GM15510 (cell line): ENCODE measurements around the gene MATCAP1.

Experiments used
- POLR2A ChIP-seq: IDR thresholded peaks from 3 replicates; pipeline ENCODE4 v1.6.1; 2011; ENCODE audit warnings: borderline replicate concordance; ENCODE audit not compliant: insufficient read length; ENCODE audit errors: extremely low read depth

MATCAP1 gene

DNA sequence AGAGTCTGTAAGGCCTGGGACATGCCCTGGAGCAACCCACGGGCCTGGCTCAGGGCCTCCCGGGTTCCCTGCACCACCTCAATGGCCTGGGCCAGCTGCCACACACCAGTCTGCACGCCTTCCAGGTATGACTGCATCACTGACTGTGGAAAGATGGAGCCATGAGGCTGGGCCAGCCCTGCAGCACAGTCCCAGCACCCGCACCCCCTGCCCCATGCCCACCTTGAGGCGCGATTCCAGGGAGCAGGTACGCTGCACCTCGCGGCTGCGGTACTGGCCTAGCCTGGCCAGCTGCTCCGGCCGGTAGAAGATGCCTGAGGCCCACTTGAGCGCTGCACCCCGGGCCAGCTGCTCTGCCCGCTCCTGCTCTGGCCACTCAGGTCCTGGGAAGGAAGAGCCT is 5.0 kb upstream of the MATCAP1 start:
- TF ChIP-seq POLR2A, result no peak

DNA sequence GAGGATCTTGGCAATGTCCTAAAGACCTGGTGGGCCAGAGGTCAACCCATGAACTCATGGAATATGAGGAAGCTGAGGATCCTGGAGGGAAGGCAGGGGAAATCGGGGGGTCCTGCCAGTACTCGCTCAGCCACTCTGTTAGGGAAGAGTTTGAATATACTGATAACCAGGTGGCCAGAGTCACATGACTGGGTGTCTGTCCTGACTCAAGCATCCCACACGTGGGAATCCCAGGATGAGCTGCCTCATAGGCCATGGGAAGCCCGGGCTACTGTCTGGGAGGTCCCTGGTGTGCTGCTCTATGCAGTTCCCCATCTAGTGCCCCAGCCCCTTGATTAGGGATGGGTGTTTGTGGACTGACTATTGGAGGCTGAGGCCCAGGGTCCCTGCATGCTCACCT is 4.6 kb upstream of the MATCAP1 start:
- TF ChIP-seq POLR2A, result no peak

DNA sequence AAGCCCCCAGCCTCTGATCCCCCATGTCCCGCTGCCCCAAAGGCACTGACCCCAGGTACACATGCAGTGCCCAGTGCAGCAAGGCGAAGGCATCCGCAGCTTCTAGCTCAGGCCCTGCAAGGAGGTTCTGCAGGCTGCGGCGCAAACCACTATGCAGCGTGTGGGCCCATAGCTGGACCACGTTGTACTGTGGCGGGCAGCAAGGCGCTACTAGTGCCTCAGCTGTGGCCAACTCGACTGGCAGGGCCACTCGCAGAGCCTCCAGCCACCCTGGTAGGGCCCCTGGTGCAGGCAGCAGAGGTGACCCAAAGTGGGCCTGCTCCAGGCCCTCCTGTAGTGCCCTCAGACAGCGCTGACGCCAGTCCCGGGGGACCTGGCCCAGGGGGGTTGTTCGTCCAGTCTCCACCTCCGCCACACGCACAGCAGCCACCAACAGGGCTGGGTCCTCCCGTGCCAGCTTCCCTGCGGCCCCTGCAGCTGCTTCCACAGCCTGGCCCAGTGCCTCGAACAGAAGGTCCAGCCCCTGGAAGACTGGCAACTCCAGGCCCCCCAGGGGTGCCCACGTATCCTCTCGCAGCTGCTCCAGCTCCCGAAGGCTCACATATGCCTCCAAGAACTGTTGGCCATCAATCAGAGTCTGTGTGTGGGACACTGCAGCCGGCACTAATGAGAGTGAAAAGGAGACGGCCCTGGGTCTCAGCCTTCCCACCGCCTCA is 3.6 kb upstream of the MATCAP1 start:
- TF ChIP-seq POLR2A, result no peak

- no peak for TF ChIP-seq POLR2A
Measured at GRCh38 chr16:67186550-67186950, 2.8 kb upstream of the MATCAP1 start.

- TF ChIP-seq POLR2A, result no peak
Measured at GRCh38 chr16:67185651-67186134, 1.9 kb upstream of the MATCAP1 start.

- TF ChIP-seq POLR2A, result no peak
Measured at GRCh38 chr16:67184995-67185650, 1.4 kb upstream of the MATCAP1 start.

- TF ChIP-seq POLR2A, result no peak
Measured at GRCh38 chr16:67184453-67184994, 761 bp upstream of the MATCAP1 start.

GRCh38 chr16:67183284-67183626 is 508 bp downstream of the MATCAP1 start:
- peak; percentile 8 for TF ChIP-seq POLR2A

DNA sequence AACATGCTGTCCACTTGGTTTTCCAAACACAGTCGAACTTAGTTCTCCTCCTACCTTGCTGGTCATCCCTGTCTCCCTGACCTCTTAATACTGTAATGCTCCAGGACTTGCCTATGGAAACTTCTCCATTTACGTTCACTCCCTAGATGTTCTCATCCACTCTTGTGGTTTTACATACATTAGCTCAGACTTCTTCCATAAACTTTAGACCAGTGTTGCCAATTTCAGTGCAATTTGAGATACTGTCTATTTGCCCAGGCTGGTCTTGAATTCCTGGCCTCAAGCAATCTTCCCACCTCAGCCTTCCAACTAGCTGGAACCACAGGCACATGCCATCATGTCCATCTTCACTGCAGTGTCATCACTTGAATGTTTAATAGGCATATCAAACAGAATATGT is 1.5 kb downstream of the MATCAP1 start:
- TF ChIP-seq POLR2A, result no peak

GRCh38 chr16:67181346-67181745 is 2.4 kb downstream of the MATCAP1 start:
- no peak for TF ChIP-seq POLR2A

GRCh38 chr16:67180166-67180565 is 3.6 kb downstream of the MATCAP1 start:
- no peak for TF ChIP-seq POLR2A

- no peak for TF ChIP-seq POLR2A
Measured at GRCh38 chr16:67179421-67180080, 4.2 kb downstream of the MATCAP1 start.

DNA sequence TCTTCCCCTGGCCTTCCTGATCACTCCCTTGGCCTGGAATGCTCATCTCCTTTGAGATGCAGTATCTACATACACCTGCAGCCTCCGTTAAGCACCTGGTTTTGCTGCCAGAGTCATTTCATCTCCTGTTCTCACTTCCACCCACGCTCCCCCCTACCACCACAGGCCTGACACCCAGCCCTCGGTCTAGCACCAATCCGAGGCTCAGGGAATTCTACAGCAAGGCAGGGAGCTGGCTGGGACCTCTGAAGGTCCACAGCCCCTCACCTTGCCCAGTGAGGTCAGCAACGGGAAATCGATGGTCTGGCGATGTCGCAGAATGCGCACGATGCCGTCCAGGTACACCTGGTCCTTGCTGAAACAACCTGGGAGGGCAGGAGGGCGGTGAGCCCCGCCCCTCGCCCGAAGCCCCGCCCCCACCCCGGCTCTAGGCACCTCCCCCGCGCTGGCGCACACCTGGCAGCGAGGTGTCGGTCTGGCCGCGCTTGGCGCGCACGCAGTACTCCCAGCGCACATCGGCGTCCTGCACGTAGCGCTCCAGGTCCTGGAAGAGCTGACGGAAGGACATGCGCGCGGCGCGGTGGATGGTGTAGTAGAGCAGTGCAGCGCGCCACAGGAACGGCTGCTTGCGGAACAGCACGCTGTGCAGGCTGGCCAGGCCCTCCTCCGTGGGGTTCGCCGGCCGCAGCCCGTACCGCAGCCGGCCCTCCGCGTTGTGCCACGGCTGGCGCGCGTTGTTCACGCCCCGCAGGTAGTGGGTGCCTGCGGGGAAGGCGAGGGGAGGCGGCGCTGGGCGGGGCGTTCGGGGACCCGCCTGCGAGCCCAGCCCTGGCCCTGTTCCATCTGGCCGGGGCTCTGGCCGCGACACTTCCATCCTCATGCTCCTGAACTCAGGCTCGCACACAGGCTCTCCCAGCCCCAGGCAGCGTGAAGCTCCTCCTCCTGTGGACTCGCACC is 5.7 kb downstream of the MATCAP1 start:
- TF ChIP-seq POLR2A, result no peak

DNA sequence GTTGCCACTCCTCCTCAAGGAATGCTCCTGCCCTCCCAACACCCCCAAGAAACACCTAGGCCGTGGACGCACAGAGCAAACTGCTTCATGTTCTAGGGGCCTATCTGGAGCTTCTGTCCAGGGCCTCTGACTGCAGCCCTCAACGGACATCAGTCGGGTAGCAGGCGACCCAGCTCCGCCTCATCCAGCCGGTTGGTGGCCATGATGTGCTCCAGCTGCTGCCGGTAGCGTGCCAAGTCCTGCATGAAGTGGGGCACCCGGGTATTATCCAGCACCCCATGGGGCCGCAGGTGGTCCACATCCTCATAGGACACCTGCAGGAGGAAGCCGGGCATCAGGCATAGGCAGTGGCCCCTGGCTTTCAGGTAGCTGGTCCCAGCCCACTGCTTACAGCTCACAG is 7.1 kb downstream of the MATCAP1 start:
- no peak for TF ChIP-seq POLR2A
